GM21737 (cell line): Measurements from ENCODE around the gene SCN2B.
"Not testable (repeated sequence)": the region's sequence is repeated elsewhere in the genome, so short reads cannot be mapped to it uniquely, and the experiment has no call there.

Source experiments
- ATAC-seq: cut with Tn5 transposase; IDR thresholded peaks from one replicate; pipeline ENCODE4 v1.9.1; 2021; ENCODE audit warnings: mild to moderate bottlenecking, moderate library complexity; ENCODE audit not compliant: unreplicated experiment

Gene SCN2B

DNA sequence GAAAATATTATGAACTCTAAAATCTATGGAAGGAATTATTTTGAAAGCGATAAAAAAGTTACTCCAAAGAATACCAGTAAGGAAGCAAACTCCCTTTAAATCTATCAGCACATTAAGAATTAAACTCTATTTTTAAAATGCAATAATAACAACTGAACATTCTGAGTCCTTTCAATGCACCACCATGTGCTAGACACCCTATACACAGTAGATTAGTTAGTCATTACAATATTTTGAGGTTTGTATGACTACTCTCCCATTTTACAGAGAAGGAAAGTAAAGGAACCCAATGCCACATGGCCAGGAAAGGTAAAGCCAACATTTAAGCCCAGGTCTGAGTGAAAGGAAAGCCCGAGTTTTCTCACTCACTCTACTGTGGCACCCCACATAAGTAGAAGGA is 30.6 kb upstream of the SCN2B start:
- no peak for ATAC-seq

DNA sequence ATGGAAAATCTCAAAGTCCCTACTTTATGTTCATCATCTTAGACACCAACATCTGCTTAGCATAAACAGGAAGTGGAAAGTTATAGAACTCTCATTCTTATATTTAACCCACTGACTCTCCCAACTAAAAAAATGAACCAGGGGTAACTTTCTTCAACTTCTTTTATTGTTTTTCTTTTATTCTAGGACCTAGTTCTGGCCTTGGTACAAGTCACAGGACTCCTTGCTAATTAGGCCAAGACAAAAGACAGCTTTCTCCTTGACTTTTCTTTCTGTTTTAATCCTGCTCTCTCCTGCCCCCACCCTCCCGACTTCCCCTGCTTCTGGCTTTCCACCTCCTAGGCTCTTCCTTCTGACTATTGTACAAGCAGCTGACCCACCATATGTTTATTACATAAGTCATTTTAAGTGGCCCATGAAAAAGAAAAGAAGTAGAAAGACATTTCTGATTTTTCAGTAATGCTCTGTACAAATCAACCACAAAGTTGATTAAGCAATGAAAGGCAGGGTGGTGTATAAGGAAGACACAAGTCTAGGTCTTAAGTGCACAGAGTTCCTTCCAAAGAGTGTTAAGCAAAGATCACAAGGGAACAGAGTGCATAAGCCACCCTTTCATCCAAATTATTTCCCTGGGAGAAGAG is 30.1 kb upstream of the SCN2B start:
- ATAC-seq = no peak

GRCh38 chr11:118205606-118206378 is 29.4 kb upstream of the SCN2B start:
- ATAC-seq = no peak

DNA sequence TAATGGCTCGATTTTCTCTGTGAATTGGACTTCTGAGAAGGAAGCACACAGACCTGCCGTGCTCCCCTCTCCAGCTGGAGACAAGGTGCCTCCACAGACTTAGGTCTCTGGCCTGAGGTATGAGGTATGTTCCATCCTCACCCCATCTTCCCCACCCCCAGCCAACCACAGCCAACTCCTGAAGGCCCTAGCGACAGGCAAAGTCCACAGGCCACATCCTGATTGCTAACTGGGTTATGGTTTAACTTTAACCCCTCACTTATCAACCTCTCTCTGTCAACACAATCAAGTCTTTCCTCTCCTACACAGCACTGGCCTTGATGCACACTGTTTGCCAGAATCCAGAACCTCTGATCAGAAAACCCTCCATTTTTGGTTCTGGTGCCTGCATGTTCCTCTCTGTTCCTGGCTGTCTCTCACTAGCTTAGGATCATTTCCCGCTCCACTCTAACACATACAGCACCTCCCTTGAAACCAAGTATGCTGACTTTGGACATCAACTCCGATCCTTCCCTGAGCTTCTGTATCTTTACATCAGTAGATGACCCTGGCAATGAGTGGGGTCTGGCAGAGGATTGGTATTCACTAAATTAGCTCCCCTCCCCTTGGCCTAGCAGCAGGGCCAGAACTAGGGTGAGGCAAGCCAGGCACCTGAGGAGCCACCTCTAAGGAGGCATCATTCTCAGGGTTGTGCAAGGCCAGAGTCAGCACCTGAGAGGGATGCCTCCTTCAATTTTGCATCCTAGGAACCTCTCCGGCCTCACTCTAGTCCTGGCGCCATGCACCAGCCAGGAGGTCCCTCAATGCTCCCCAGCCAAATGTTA is 26.4 kb upstream of the SCN2B start:
- ATAC-seq = no peak

GRCh38 chr11:118201966-118202365 is 25.5 kb upstream of the SCN2B start:
- no peak for ATAC-seq

DNA sequence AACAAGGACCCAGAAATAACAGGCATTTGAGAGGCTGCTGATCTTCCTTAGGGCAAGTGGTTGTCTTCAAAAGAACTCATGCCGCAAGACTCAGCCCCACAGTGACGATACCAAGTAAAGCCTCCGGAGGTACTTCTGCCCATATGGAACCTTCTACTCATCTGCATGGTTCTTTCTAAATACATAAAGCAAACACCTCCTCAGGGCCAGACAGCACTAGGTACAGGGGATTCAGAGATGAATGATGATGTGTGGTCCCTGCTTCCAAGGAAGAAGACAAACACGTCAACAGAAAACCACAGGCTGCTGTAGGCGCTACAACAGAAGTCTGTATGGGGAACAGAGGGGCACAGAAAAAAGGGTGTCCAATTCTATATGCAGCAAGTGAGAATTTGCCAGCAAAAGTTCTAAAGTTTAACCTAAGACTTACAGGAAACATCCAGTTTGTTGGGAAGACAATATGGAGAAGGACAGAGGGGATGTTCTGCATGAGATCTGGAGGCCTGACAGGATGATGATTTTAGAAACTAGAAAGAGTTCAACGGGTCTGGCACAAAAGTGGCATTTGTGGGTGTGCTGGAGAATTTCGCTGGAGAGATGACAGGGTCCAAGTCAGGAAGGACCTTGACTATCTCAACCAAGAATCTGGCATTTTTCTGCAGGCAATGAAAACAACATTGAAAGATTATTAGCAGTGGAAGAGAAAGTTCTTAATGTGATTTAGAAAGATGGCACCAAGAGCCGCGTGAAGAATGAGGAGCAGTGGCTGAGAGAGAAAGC is 24.7 kb upstream of the SCN2B start:
- ATAC-seq = no peak

DNA sequence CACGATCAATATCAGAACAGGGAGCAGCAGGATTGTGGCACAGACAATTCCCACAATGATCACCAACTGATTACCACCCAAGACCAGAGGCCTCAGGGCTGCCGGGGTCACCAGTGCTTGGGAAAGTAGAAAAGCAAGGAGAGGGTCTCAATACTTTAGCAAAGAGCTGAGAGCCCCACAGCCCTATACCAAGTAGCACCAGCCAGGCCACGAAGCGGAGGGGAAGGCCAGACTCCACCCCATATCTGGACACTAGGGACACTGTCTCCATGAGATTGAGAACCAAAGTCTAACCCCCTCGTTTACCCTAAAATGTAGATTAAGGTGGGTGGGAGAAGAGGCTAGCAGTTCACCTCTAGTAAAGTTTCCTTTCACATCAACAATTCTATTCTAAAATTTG is 24.1 kb upstream of the SCN2B start:
- ATAC-seq = no peak

DNA sequence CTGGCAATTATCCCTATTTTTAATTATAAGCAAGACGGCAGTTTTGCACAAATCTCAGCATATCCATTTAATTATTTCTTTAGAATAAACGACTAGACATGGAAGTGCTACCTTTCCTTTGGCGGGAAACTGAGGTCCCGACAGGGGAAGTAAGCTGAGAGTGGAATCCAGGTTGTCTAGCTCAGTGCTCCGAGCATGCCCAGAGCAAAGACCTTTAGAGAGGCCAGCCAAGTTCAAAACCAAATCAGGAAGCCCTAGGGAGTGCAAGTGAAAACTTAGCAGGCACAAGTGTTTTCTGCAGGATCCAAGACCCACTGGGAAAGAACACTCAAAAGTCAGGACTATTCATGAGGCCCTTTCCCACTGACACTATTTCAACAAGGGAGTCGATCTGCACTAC is 22.7 kb upstream of the SCN2B start:
- ATAC-seq = no peak

GRCh38 chr11:118198370-118198769 is 21.9 kb upstream of the SCN2B start:
- ATAC-seq = no peak

DNA sequence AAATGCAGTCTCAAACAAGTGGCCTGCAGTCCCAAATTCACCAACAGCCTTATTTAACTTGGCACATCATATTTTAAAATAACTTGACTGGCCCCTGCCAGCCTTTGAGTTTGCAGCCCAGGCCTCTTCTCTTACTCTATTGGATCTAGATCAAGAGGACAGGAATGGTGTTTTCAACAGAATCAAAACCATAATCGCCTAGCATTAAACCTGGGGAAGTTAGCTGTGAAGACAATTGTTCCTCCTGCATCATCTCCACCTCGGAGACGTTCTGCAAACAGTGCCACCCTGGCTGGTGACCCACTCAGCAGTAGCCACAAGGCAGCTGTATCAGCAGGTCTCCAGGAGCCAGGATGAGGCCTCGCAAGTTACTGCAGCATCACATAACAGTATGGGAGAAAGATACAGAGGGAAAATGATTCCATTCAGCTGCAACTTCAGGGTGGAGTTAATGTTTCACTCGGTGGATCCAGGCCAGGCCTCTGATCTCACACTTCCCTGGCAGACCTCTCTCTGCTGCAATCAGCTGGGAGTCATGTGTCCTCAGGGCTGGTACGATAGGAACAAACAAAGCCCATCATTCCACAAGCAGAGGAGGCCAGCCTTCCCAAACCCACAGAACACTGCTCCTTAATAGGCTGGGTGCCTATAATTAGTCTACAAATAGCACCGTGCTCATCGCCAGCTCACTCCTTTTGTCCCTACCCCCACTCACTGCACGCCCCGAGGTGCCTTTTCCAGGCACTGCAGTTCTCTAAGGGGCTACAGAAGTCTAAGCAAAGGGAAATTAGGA is 18.6 kb upstream of the SCN2B start:
- no peak for ATAC-seq

DNA sequence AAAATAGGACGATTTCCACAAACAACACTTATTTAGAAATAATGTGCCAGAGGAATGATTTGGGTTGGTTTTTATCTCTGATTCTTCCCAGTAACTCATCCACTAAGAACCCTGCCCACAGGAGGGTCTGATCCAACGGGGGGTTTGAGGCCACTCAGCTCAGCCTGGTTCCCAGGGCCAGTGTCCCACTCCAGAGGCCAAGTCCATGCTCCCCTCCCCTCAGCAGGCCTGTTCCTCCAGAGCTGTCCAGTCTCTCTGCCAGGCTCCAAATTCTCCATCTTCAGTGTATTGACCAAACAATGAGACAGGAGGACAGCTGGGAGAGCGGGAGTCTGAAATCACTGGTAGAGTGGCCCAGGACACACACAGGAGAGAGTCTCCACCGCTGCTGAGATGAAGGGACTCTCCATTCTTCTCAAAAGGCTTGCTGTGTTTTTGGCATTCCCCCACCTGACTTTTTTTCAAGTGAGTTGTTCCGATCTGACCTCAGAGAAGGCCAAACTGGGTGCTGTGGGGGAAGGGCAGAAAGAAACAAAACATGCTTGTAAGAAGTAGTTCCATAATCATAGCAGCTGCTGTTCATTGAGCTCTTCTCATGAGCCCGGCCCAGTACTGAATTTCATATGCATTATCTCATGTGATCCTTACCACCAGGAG is 17.6 kb upstream of the SCN2B start:
- no peak for ATAC-seq

- ATAC-seq = not testable (repeated sequence)
These were observed 16.4 kb upstream of the SCN2B start for GRCh38 chr11:118192817-118193216.

- ATAC-seq = not testable (repeated sequence)
These were observed 14.6 kb upstream of the SCN2B start for GRCh38 chr11:118190942-118191506.

DNA sequence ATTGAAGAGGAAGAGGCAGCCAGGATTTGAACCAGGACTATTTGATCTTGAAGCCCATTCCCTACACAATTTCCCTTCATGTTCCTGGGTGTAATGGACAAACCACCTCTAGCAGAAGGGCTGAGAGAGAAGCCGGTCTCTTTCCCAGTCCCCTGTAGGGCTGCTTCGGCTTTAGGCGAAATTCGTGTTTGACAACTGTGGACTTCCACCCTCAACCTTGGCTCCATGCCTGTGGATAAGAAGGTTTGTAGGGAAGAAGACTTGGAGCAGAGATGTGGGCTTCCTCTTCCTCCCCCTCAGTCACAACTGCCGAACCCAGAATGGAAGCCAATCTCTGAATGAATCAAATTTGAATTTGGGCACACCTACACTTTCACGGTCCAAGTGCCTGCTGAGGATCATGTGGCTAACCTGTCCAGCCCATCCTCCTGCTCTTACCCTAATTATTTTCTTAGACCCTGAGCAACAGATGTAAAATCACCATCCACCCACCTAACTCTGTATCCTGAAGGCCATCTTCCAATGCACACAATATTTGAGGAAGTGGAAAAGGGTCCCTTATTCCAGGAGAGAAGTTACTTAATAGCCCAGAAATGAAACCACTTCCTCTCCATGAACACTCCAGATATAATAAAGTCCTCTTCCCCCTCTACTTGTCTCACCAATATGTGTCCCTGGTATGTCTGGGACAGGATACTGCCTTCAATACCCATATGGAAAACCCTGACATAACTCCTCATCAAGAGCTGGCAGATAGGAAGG is 10.1 kb upstream of the SCN2B start:
- ATAC-seq = no peak

DNA sequence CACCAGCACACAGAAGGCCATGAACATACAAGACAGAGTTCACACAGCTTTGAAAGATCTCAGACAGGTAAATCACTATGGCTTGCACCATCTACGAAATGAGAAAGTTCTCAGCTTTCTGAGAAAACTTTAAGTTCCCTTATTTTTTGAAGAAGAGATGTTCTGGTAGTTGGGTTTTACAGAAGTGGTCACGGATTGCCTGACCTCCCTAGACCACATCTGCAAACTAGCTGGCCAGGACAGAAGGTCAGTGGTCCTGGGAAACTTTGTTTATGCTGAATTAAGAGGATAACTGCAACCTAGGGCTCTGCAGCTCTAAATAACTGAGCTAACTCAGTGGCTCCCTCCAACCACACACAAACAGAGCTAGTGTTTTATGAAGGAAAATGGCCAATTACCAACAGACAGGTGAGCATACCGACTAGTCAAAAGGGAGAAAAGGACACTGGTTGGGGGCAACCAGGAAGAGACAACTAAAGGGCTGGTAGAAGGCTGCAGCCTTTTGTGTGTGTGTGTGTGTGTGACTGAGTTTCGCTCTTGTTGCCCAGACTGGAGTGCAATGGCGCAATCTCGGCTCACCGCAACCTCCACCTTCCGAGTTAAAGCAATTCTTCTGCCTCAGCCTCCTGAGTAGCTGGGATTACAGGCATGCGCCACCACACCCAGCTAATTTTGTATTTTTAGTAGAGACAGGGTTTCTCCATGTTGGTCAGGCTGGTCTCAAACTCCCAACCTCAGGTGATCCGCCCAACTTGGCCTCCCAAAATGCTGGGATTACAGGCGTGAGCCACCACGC is 8.5 kb upstream of the SCN2B start:
- ATAC-seq = no peak

GRCh38 chr11:118183691-118184090 is 7.3 kb upstream of the SCN2B start:
- ATAC-seq = not testable (repeated sequence)

GRCh38 chr11:118180300-118180703 is 3.9 kb upstream of the SCN2B start:
- ATAC-seq = no peak

DNA sequence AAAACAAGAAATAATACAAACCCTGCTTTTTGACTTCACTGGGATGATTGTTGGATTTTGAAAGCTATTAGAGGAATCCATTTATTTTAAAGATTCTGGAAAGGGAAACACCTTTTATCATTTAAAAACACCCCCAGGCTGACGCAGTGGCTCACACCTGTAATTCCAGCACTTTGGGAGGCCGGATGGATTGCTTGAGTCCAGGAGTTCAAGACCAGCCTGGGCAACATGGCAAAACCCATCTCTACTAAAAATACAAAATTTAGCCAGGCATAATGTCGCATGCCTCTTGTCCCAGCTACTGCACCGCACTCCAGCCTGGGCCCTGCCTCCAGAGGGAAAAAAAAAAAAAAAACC is 317 bp upstream of the SCN2B start:
- ATAC-seq = no peak
